SJCRH30 (cell line): Measurements from ENCODE around the gene LCE2D. TPM values are rescaled to one million over a fixed set of nuclear protein-coding genes. Genes with fewer than 3 reads are reported as not detected.
"Not testable (repeated sequence)": the region's sequence is repeated elsewhere in the genome, so short reads cannot be mapped to it uniquely, and the experiment has no call there.

Source experiments
- DNase-seq, 2 experiments: peaks; one replicate each; pipeline ENCODE4 v3.0.0-alpha.2; 2015 to 2020
- H3K27ac ChIP-seq: fragments of 250-450 bp; sonication (Bioruptor Pico); 2 replicates; pipeline ENCODE4 v1.5.1; 2020; ENCODE audit warnings: mild to moderate bottlenecking, moderate library complexity
- H3K27me3 ChIP-seq: fragments of 250-450 bp; sonication (Bioruptor Pico); 2 replicates; pipeline ENCODE4 v1.5.1; 2020; ENCODE audit warnings: mild to moderate bottlenecking, moderate library complexity
- H3K36me3 ChIP-seq: fragments of 250-450 bp; sonication (Bioruptor Pico); 2 replicates; pipeline ENCODE4 v1.5.1; 2020; ENCODE audit warnings: mild to moderate bottlenecking, moderate library complexity
- H3K4me1 ChIP-seq: fragments of 250-450 bp; sonication (Bioruptor Pico); 2 replicates; pipeline ENCODE4 v1.5.1; 2020; ENCODE audit warnings: mild to moderate bottlenecking, moderate library complexity
- H3K4me3 ChIP-seq: fragments of 250-450 bp; sonication (Bioruptor Pico); 2 replicates; pipeline ENCODE4 v1.5.1; 2020; ENCODE audit warnings: mild to moderate bottlenecking, moderate library complexity
- H3K9me3 ChIP-seq: fragments of 250-450 bp; sonication (Bioruptor Pico); replicated peaks from 2 replicates; pipeline ENCODE4 v1.5.1; 2020; ENCODE audit warnings: mild to moderate bottlenecking, moderate library complexity
- total RNA-seq: library from RNA; depleted of rRNA; stranded (reverse); fragments of >200 nt; shearing (Covaris generic); gene quantifications from 2 replicates; pipeline ENCODE4 v1.2.3, GENCODE V29; 2014; rRNA removed

Gene LCE2D
- total RNA-seq, result not detected in 2 replicates

GRCh38 chr1:152663098-152663497 is at the start of gene LCE2D:
LCE2D (plus strand) TSS chr1:152663380; CDS start chr1:152664106, 726 bp downstream.
- H3K27ac ChIP-seq, result no peak within 1 kb of the TSS
- no peak for DNase-seq
- no peaks in the 10 kb centered on the region for H3K9me3 ChIP-seq
- H3K4me3 ChIP-seq, result no peak within 1 kb of the TSS
- no peaks in the 10 kb centered on the region for H3K4me1 ChIP-seq
- no peaks in the 10 kb centered on the region for H3K36me3 ChIP-seq
- H3K27me3 ChIP-seq, result no peaks in the 10 kb centered on the region

- Histone ChIP-seq H3K36me3 (no peaks in the 10 kb centered on the region), H3K27ac (no peak within 1 kb of the TSS), H3K4me3 (no peak within 1 kb of the TSS), H3K9me3 (no peaks in the 10 kb centered on the region), H3K27me3 (no peaks in the 10 kb centered on the region), H3K4me1 (no peaks in the 10 kb centered on the region)
- DNase-seq, result no peak
These were observed 49.7 kb upstream of the LCE2D start, which contains the start of gene LCE3B for GRCh38 chr1:152613511-152613910. LCE3B (plus strand) TSS chr1:152613811; CDS start chr1:152613811, 0 bp downstream.

GRCh38 chr1:152621993-152622392 is 41.2 kb upstream of the LCE2D start:
- no peak overlapping the region; the same call in 1 of the 2 replicates for H3K27ac ChIP-seq
- H3K27me3 ChIP-seq, result no peaks in the 10 kb centered on the region
- no peak overlapping the region for H3K4me3 ChIP-seq
- H3K4me1 ChIP-seq, result peaks cover 7% of the 10 kb centered on the region
- H3K9me3 ChIP-seq, result no peaks in the 10 kb centered on the region
- DNase-seq, result no peak
- H3K36me3 ChIP-seq, result no peaks in the 10 kb centered on the region

- peak within 1 kb of the TSS; percentile 23 for H3K27ac ChIP-seq
- no peaks in the 10 kb centered on the region for H3K9me3 ChIP-seq
- H3K4me3 ChIP-seq, result no peak within 1 kb of the TSS
- peaks cover 7% of the 10 kb centered on the region for H3K4me1 ChIP-seq
- no peaks in the 10 kb centered on the region for H3K27me3 ChIP-seq
- no peaks in the 10 kb centered on the region for H3K36me3 ChIP-seq
- peak; percentile 73 to 74 for DNase-seq
These were observed 40.4 kb upstream of the LCE2D start, which contains the start of gene LCE3A for GRCh38 chr1:152622803-152623202. LCE3A (minus strand) TSS chr1:152623103; CDS start chr1:152623103, 0 bp downstream.

GRCh38 chr1:152623203-152623844 is 39.9 kb upstream of the LCE2D start:
- H3K27me3 ChIP-seq, result no peaks in the 10 kb centered on the region
- H3K4me3 ChIP-seq, result no peak overlapping the region
- no peaks in the 10 kb centered on the region for H3K36me3 ChIP-seq
- peak; percentile 34 to 50 for DNase-seq
- H3K9me3 ChIP-seq, result no peaks in the 10 kb centered on the region
- peaks cover 7% of the 10 kb centered on the region for H3K4me1 ChIP-seq
- peak overlapping the region; percentile 23 for H3K27ac ChIP-seq

- Histone ChIP-seq H3K4me3 (no peak overlapping the region), H3K27me3 (no peaks in the 10 kb centered on the region), H3K4me1 (peaks cover 7% of the 10 kb centered on the region), H3K27ac (no peak overlapping the region), H3K36me3 (no peaks in the 10 kb centered on the region), H3K9me3 (no peaks in the 10 kb centered on the region)
- DNase-seq, result no peak
These were observed 36.4 kb upstream of the LCE2D start for GRCh38 chr1:152626744-152627143.

GRCh38 chr1:152630596-152630995 is 32.6 kb upstream of the LCE2D start:
- no peaks in the 10 kb centered on the region for H3K36me3 ChIP-seq
- DNase-seq, result no peak
- no peak overlapping the region for H3K4me3 ChIP-seq
- no peaks in the 10 kb centered on the region for H3K4me1 ChIP-seq
- no peaks in the 10 kb centered on the region for H3K27me3 ChIP-seq
- no peaks in the 10 kb centered on the region for H3K9me3 ChIP-seq
- no peak overlapping the region for H3K27ac ChIP-seq

- Histone ChIP-seq H3K4me1 (no peaks in the 10 kb centered on the region), H3K4me3 (no peak overlapping the region), H3K27ac (no peak overlapping the region), H3K9me3 (no peaks in the 10 kb centered on the region), H3K27me3 (no peaks in the 10 kb centered on the region), H3K36me3 (no peaks in the 10 kb centered on the region)
- peak in 1 of 2 experiments; percentile 10 for DNase-seq
These were observed 22.8 kb upstream of the LCE2D start for GRCh38 chr1:152640351-152640750.

- H3K27ac ChIP-seq, result no peak overlapping the region
- H3K9me3 ChIP-seq, result no peaks in the 10 kb centered on the region
- no peaks in the 10 kb centered on the region for H3K27me3 ChIP-seq
- H3K4me1 ChIP-seq, result no peaks in the 10 kb centered on the region
- no peak overlapping the region for H3K4me3 ChIP-seq
- H3K36me3 ChIP-seq, result no peaks in the 10 kb centered on the region
- DNase-seq, result no peak
These were observed 19.2 kb upstream of the LCE2D start for GRCh38 chr1:152643945-152644344.

GRCh38 chr1:152645146-152645545 is 18.0 kb upstream of the LCE2D start:
- Histone ChIP-seq H3K36me3 (no peaks in the 10 kb centered on the region), H3K27ac (no peak overlapping the region), H3K9me3 (no peaks in the 10 kb centered on the region), H3K4me1 (no peaks in the 10 kb centered on the region), H3K27me3 (no peaks in the 10 kb centered on the region), H3K4me3 (no peak overlapping the region)
- DNase-seq, result no peak

- H3K4me1 ChIP-seq, result no peaks in the 10 kb centered on the region
- no peak for DNase-seq
- H3K4me3 ChIP-seq, result no peak overlapping the region
- 0 out of 2 replicates have a peak, but pooled peaks cover 3% of the 10 kb centered on the region for H3K27me3 ChIP-seq
- H3K27ac ChIP-seq, result no peak overlapping the region
- no peaks in the 10 kb centered on the region for H3K36me3 ChIP-seq
- H3K9me3 ChIP-seq, result no peaks in the 10 kb centered on the region
These were observed 16.5 kb upstream of the LCE2D start for GRCh38 chr1:152646656-152647055.

GRCh38 chr1:152654110-152654509 is 9.1 kb upstream of the LCE2D start:
- DNase-seq, result peak; percentile 49 to 76
- H3K4me3 ChIP-seq, result no peak overlapping the region
- H3K27me3 ChIP-seq, result 0 out of 2 replicates have a peak, but pooled peaks cover 3% of the 10 kb centered on the region
- no peak overlapping the region for H3K27ac ChIP-seq
- H3K36me3 ChIP-seq, result no peaks in the 10 kb centered on the region
- H3K4me1 ChIP-seq, result no peaks in the 10 kb centered on the region
- no peaks in the 10 kb centered on the region for H3K9me3 ChIP-seq

- Histone ChIP-seq H3K4me3 (no peak overlapping the region), H3K9me3 (no peaks in the 10 kb centered on the region), H3K4me1 (no peaks in the 10 kb centered on the region), H3K36me3 (no peaks in the 10 kb centered on the region), H3K27me3 (no peaks in the 10 kb centered on the region), H3K27ac (no peak overlapping the region)
- no peak for DNase-seq
These were observed 6.7 kb upstream of the LCE2D start for GRCh38 chr1:152656459-152656858.

GRCh38 chr1:152657677-152658076 is 5.5 kb upstream of the LCE2D start:
- no peak overlapping the region for H3K4me3 ChIP-seq
- no peaks in the 10 kb centered on the region for H3K4me1 ChIP-seq
- no peaks in the 10 kb centered on the region for H3K27me3 ChIP-seq
- no peak overlapping the region for H3K27ac ChIP-seq
- H3K36me3 ChIP-seq, result no peaks in the 10 kb centered on the region
- no peak for DNase-seq
- H3K9me3 ChIP-seq, result no peaks in the 10 kb centered on the region

GRCh38 chr1:152658649-152659048 is 4.5 kb upstream of the LCE2D start:
- no peak overlapping the region for H3K4me3 ChIP-seq
- H3K27me3 ChIP-seq, result no peaks in the 10 kb centered on the region
- no peaks in the 10 kb centered on the region for H3K9me3 ChIP-seq
- H3K4me1 ChIP-seq, result no peaks in the 10 kb centered on the region
- H3K27ac ChIP-seq, result no peak overlapping the region
- no peaks in the 10 kb centered on the region for H3K36me3 ChIP-seq
- DNase-seq, result no peak

GRCh38 chr1:152666171-152666570 is 3.0 kb downstream of the LCE2D start:
- DNase-seq, H3K36me3 ChIP-seq, H3K27ac ChIP-seq, H3K27me3 ChIP-seq, H3K9me3 ChIP-seq, H3K4me1 ChIP-seq, H3K4me3 ChIP-seq: not testable (repeated sequence)
